Gastroesophageal sphincter (tissue), 4 donors: Measurements from ENCODE around the gene ZCWPW1. TPM values are rescaled to one million over a fixed set of nuclear protein-coding genes. Genes with fewer than 3 reads are reported as not detected.

ENCODE experiments used
- ATAC-seq: fragments of 150-250 bp; one replicate; pipeline ENCODE4 v1.9.1; 2016; ENCODE audit warnings: mild to moderate bottlenecking, moderate library complexity
- H3K27ac ChIP-seq, 4 donors: fragments of 200-600 bp; sonication (generic) in 3 of 4; 1 replicate in 3 of 4; 2 replicates in 1 of 4; pipeline ENCODE4 v1.5.1; 2016 to 2019
- H3K27me3 ChIP-seq: fragments of 200-600 bp; sonication (generic); one replicate; pipeline ENCODE4 v1.5.1; 2019
- H3K36me3 ChIP-seq, 2 donors: fragments of 200-600 bp; sonication (generic); one replicate each; pipeline ENCODE4 v1.5.1; 2019; ENCODE audit warnings: control low read depth in 1 of 2
- H3K4me1 ChIP-seq, 3 donors: fragments of 200-600 bp; sonication (generic); 1 replicate in 2 of 3; 2 replicates in 1 of 3; pipeline ENCODE4 v1.5.1; 2016 to 2019; ENCODE audit warnings: control low read depth in 2 of 3
- H3K4me3 ChIP-seq, 2 donors: fragments of 200-600 bp; sonication (generic); one replicate each; pipeline ENCODE4 v1.5.1; 2019; ENCODE audit warnings: mild to moderate bottlenecking in 1 of 2, moderate library complexity in 1 of 2
- H3K9me3 ChIP-seq, 3 donors: fragments of 200-600 bp; sonication (generic); one replicate each; pipeline ENCODE4 v1.5.1; 2017 to 2019; ENCODE audit warnings: control low read depth in 2 of 3
- CTCF ChIP-seq, 4 experiments: fragments of 200-600 bp in 2 of 4; fragments of 450-650 bp in 2 of 4; sonication (generic) in 1 of 4; IDR thresholded peaks; one replicate each; pipeline ENCODE4 v1.5.1; 2017 to 2019; ENCODE audit warnings: antibody characterized with exemption in 4 of 4, mild to moderate bottlenecking in 2 of 4, moderate library complexity in 2 of 4
- EP300 ChIP-seq: sonication (generic); formaldehyde crosslinking; IDR thresholded peaks from one replicate; pipeline ENCODE4 v1.6.1; 2017; ENCODE audit warnings: antibody characterized with exemption, mild to moderate bottlenecking
- POLR2A ChIP-seq, 2 donors: fragments of 450-650 bp; IDR thresholded peaks; one replicate each; pipeline ENCODE4 v1.6.1; 2017; ENCODE audit warnings: antibody characterized with exemption in 2 of 2, mild to moderate bottlenecking in 2 of 2, moderate library complexity in 1 of 2
- POLR2AphosphoS5 ChIP-seq: sonication (generic); formaldehyde crosslinking; IDR thresholded peaks from one replicate; pipeline ENCODE4 v1.6.1; 2017; ENCODE audit warnings: antibody characterized with exemption
- WGBS, 2 donors: methylation state at CpG; one replicate each; pipeline ENCODE4 v1.1.5; 2018; ENCODE audit warnings: low coverage in 1 of 2; 5-methylcytosine and 5-hydroxymethylcytosine counted together
- total RNA-seq, 4 donors: library from RNA; depleted of rRNA; stranded (reverse); fragments of >200 nt; gene quantifications; one replicate each; pipeline ENCODE4 v1.1.0, GENCODE V29; 2016

ZCWPW1 gene
- total RNA-seq, 4 donors from 2014 or later, result 4.9 to 8.2 (median 5.8) TPM

- Histone ChIP-seq H3K9me3 (no peaks in the 10 kb centered on the region), H3K27ac (peak within 1 kb of the TSS; percentile 94 to 99 (median 98)), H3K4me3 (peak within 1 kb of the TSS; percentile 91 to 95), H3K27me3 (no peaks in the 10 kb centered on the region), H3K4me1 (peaks cover 0 to 56% (median 27%) of the 10 kb centered on the region in 3 donors), H3K36me3 (peaks cover 0 to 38% of the 10 kb centered on the region in 2 donors)
- ATAC-seq, result peak; percentile 74
- TF ChIP-seq POLR2A (IDR thresholded peaks at IDR 0.05) (peak in 1 of 2 donors; percentile 14), EP300 (no peak)
- WGBS, 2 donors, result 0 to 1% methylated on average over 2 to 22 of the region's 95 CpGs
Measured at GRCh38 chr7:100429637-100430492, 1.4 kb upstream of the ZCWPW1 start, which contains the start of gene MEPCE. MEPCE (plus strand) TSS chr7:100429831; CDS start chr7:100430019, 188 bp downstream.

- peaks cover 0 to 48% (median 23%) of the 10 kb centered on the region in 3 donors for H3K4me1 ChIP-seq
- H3K36me3 ChIP-seq, result peaks cover 0 to 34% of the 10 kb centered on the region in 2 donors
- peak overlapping the region; percentile 91 to 95 for H3K4me3 ChIP-seq
- TF ChIP-seq POLR2A (IDR thresholded peaks at IDR 0.05) (peak; percentile 91 to 95), CTCF (IDR thresholded peaks at IDR 0.05) (peak in 2 of 4 experiments; percentile 51 to 65), POLR2AphosphoS5 (peak; percentile 97), EP300 (no peak)
- 0% methylated on average over 6 to 7 of the region's 40 CpGs for WGBS, 2 donors
- no peaks in the 10 kb centered on the region for H3K27me3 ChIP-seq
- ATAC-seq, result peak; percentile 83
- H3K27ac ChIP-seq, result peak overlapping the region; percentile 94 to 99 (median 98)
- H3K9me3 ChIP-seq, result no peaks in the 10 kb centered on the region
Measured at GRCh38 chr7:100428967-100429636, 599 bp upstream of the ZCWPW1 start.

GRCh38 chr7:100427762-100428198 lies 723 bp downstream of the ZCWPW1 start:
- no peak for TF ChIP-seq CTCF (IDR thresholded peaks at IDR 0.05)
- TF ChIP-seq POLR2A (IDR thresholded peaks at IDR 0.05), result no peak
- no peak for TF ChIP-seq POLR2AphosphoS5
- no peak for TF ChIP-seq EP300
- no peak for ATAC-seq
- Histone ChIP-seq H3K27me3 (no peaks in the 10 kb centered on the region), H3K4me1 (peaks cover 0 to 35% (median 21%) of the 10 kb centered on the region in 3 donors), H3K27ac (peak overlapping the region in 3 of 4 donors; percentile 98 to 99 (median 99)), H3K4me3 (peak overlapping the region; percentile 91 to 95), H3K36me3 (peaks cover 0 to 28% of the 10 kb centered on the region in 2 donors), H3K9me3 (no peaks in the 10 kb centered on the region)
- 44 to 70% methylated on average over 5 to 7 of the region's 16 CpGs for WGBS, 2 donors

GRCh38 chr7:100426516-100426915 lies 2.0 kb downstream of the ZCWPW1 start:
- Histone ChIP-seq H3K27ac (no peak overlapping the region), H3K27me3 (no peaks in the 10 kb centered on the region), H3K4me1 (peaks cover 0 to 23% (median 9%) of the 10 kb centered on the region in 3 donors), H3K36me3 (peaks cover 0 to 16% of the 10 kb centered on the region in 2 donors), H3K4me3 (no peak overlapping the region), H3K9me3 (no peaks in the 10 kb centered on the region)
- no peak for ATAC-seq
- TF ChIP-seq POLR2AphosphoS5 (no peak), POLR2A (IDR thresholded peaks at IDR 0.05) (no peak), EP300 (no peak), CTCF (IDR thresholded peaks at IDR 0.05) (no peak)

- Histone ChIP-seq H3K36me3 (peaks cover 0 to 16% of the 10 kb centered on the region in 2 donors), H3K4me1 (peaks cover 0 to 11% (median 0%) of the 10 kb centered on the region in 3 donors), H3K9me3 (no peaks in the 10 kb centered on the region), H3K27me3 (no peaks in the 10 kb centered on the region), H3K27ac (no peak overlapping the region), H3K4me3 (no peak overlapping the region)
- ATAC-seq, result no peak
- WGBS, 2 donors, result 20 to 86% methylated on average over 1 of the region's 1 CpG
- TF ChIP-seq POLR2AphosphoS5, result no peak
- TF ChIP-seq POLR2A (IDR thresholded peaks at IDR 0.05), result no peak
- TF ChIP-seq CTCF (IDR thresholded peaks at IDR 0.05), result no peak
- no peak for TF ChIP-seq EP300
Measured at GRCh38 chr7:100425347-100425746, 3.2 kb downstream of the ZCWPW1 start.
